ENCODE results near the gene PSMD10. TPM values are rescaled to one million over a fixed set of nuclear protein-coding genes. Genes with fewer than 3 reads are reported as not detected.

The PSMD10 gene
- total and polyA plus RNA-seq, 2 of the 8 experiments (the other 6 are each of a cell fraction or from before 2014, with no cell fraction given), result 49.9 to 79.9 TPM

DNA sequence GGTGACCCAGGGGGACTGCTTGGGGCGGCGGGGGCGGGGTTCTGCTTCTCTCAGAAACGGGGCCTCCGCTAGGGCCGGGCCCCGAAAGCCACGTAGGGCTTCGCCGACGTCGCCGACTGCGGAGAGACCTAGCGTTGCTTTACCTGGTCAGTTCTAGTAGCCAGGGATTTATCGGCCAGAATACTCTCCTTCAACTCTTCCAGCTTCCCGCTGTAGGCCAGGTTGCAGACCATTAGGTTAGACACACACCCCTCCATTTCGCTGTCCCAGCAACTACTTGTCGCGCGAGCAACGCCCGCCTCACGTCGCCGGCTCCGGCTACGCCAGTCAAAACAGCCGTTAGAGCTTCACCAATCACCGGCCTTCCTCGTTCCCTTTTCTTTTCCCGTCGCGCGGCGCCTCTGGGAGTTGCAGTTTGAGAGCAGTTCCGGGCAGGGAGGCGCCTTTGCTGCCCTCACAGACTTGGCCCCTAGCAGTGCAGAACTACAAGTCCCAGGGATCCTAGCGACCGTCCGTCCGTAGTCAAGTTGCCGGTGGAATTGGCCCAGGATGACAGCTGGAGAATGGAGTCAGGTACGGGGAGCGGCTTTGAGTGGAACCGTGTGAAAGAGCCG, at the start of gene PSMD10, which contains the start of gene ATG4A (continued):
- no peak for TF ChIP-seq TBP (IDR thresholded peaks at IDR 0.05; ENCODE audit: low read depth, low read length)
- peak in 1 of 2 experiments; percentile 83; a peak in 2 of 4 replicates for TF ChIP-seq SIN3A (conservative IDR thresholded peaks at IDR 0.05 in 1 of 2, IDR thresholded peaks at IDR 0.05 in 1 of 2; ENCODE audit: low read depth in 1 of 2, low read length in 2 of 2)
- TF ChIP-seq SIX5 (IDR thresholded peaks at IDR 0.05; ENCODE audit: low read depth, low read length), result peak; percentile 74
- TF ChIP-seq POLR2A (IDR thresholded peaks at IDR 0.05; ENCODE audit: control extremely low read depth in 1 of 2, low read depth in 2 of 2, low read length in 2 of 2), result peak; percentile 66 to 80
- TF ChIP-seq, protein P1, sequence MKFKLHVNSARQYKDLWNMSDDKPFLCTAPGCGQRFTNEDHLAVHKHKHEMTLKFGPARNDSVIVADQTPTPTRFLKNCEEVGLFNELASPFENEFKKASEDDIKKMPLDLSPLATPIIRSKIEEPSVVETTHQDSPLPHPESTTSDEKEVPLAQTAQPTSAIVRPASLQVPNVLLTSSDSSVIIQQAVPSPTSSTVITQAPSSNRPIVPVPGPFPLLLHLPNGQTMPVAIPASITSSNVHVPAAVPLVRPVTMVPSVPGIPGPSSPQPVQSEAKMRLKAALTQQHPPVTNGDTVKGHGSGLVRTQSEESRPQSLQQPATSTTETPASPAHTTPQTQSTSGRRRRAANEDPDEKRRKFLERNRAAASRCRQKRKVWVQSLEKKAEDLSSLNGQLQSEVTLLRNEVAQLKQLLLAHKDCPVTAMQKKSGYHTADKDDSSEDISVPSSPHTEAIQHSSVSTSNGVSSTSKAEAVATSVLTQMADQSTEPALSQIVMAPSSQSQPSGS (IDR thresholded peaks at IDR 0.05; ENCODE audit: low read length), result no peak
- TF ChIP-seq, protein P2, sequence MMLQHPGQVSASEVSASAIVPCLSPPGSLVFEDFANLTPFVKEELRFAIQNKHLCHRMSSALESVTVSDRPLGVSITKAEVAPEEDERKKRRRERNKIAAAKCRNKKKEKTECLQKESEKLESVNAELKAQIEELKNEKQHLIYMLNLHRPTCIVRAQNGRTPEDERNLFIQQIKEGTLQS (IDR thresholded peaks at IDR 0.05; ENCODE audit: insufficient read depth, low read depth, low read length), result no peak
- TF ChIP-seq TAF1 (IDR thresholded peaks at IDR 0.05; ENCODE audit: low read depth, low read length), result peak; percentile 62; the same call in 1 of the 2 replicates
- TF ChIP-seq KDM5A (IDR thresholded peaks at IDR 0.05; ENCODE audit: low read length), result no peak; the same call in 1 of the 2 replicates
- TF ChIP-seq PHF8 (conservative IDR thresholded peaks at IDR 0.05; ENCODE audit: low read depth, low read length), result peak; percentile 79
